MM.1S (cell line): ENCODE data around the gene SERPINE2.

Experiments used
- DNase-seq: peaks from one replicate; pipeline ENCODE4 v3.0.0-alpha.2; 2015
- H2AFZ ChIP-seq: fragments of 300-600 bp; sonication (generic); 2 replicates; pipeline ENCODE4 v1.6.0; 2016; ENCODE audit warnings: antibody characterized with exemption, low read length
- H3F3A ChIP-seq: fragments of 300-600 bp; sonication (generic); 2 replicates; pipeline ENCODE4 v1.6.1; 2016; ENCODE audit warnings: mild to moderate bottlenecking, antibody characterized with exemption, low read length, moderate library complexity, mixed read lengths; ENCODE audit not compliant: insufficient read depth
- H3K27ac ChIP-seq: fragments of 300-600 bp; sonication (generic); 2 replicates; pipeline ENCODE4 v1.5.1; 2016; ENCODE audit warnings: mild to moderate bottlenecking, low read length
- H3K27me3 ChIP-seq: fragments of 300-600 bp; sonication (generic); replicated peaks from 2 replicates; pipeline ENCODE4 v1.6.0; 2016; ENCODE audit warnings: low read length; ENCODE audit not compliant: insufficient read depth
- H3K36me3 ChIP-seq: fragments of 300-600 bp; sonication (generic); replicated peaks from 2 replicates; pipeline ENCODE4 v1.6.1; 2016; ENCODE audit warnings: mild to moderate bottlenecking, low read length, mixed read lengths; ENCODE audit not compliant: insufficient read depth
- H3K4me1 ChIP-seq: fragments of 300-600 bp; sonication (generic); 2 replicates; pipeline ENCODE4 v1.6.1; 2016; ENCODE audit warnings: low read length, mixed read lengths
- H3K4me2 ChIP-seq: fragments of 300-600 bp; sonication (generic); 2 replicates; pipeline ENCODE4 v1.6.0; 2016; ENCODE audit warnings: low read depth, low read length
- H3K4me3 ChIP-seq: fragments of 300-600 bp; sonication (generic); 2 replicates; pipeline ENCODE4 v1.5.1; 2016; ENCODE audit warnings: low read length, mixed read lengths
- H3K79me2 ChIP-seq: fragments of 300-600 bp; sonication (generic); 2 replicates; pipeline ENCODE4 v1.6.1; 2016; ENCODE audit warnings: mixed run types, low read length, mixed read lengths
- H3K9ac ChIP-seq: fragments of 300-600 bp; sonication (generic); 2 replicates; pipeline ENCODE4 v1.6.1; 2016; ENCODE audit warnings: low read length, mixed read lengths
- H3K9me2 ChIP-seq: fragments of 300-600 bp; sonication (generic); replicated peaks from 2 replicates; pipeline ENCODE4 v1.6.1; 2016; ENCODE audit warnings: mild to moderate bottlenecking, low read length, mixed read lengths; ENCODE audit not compliant: insufficient read depth
- H3K9me3 ChIP-seq: fragments of 300-600 bp; sonication (generic); replicated peaks from 2 replicates; pipeline ENCODE4 v1.6.1; 2016; ENCODE audit warnings: mild to moderate bottlenecking, low read length, mixed read lengths; ENCODE audit not compliant: insufficient read depth
- H4K20me1 ChIP-seq: fragments of 300-600 bp; sonication (generic); 2 replicates; pipeline ENCODE4 v1.6.1; 2016; ENCODE audit warnings: mild to moderate bottlenecking, low read length, moderate library complexity, mixed read lengths; ENCODE audit not compliant: insufficient read depth
- CTCF ChIP-seq: fragments of 300-600 bp; sonication (generic); IDR thresholded peaks from 2 replicates; pipeline ENCODE4 v1.5.1; 2016; ENCODE audit warnings: antibody characterized with exemption, low read length, mixed read lengths
- EZH2 ChIP-seq: fragments of 300-600 bp; sonication (generic); optimal IDR thresholded peaks from 2 replicates; pipeline ENCODE3; 2017; ENCODE audit warnings: low read depth, mild to moderate bottlenecking, antibody characterized with exemption, low read length, mixed read lengths
- EZH2phosphoT487 ChIP-seq: fragments of 300-600 bp; sonication (generic); IDR thresholded peaks from 2 replicates; pipeline ENCODE4 v1.6.1; 2018; ENCODE audit warnings: antibody characterized with exemption, low read length

The SERPINE2 gene

GRCh38 chr2:224063298-224063648 is 24.2 kb upstream of the SERPINE2 start:
- no peaks in the 10 kb centered on the region for H3K9me2 ChIP-seq
- H3K27me3 ChIP-seq: no peaks in the 10 kb centered on the region
- H3K4me3 ChIP-seq: no peak overlapping the region
- H4K20me1 ChIP-seq: no peaks in the 10 kb centered on the region
- H3K4me1 ChIP-seq: no peaks in the 10 kb centered on the region
- H3K9ac ChIP-seq: no peak overlapping the region
- DNase-seq: no peak
- no peak overlapping the region for H3K4me2 ChIP-seq
- TF ChIP-seq EZH2phosphoT487 (no peak), EZH2 (no peak), CTCF (no peak)
- no peak overlapping the region for H3K27ac ChIP-seq
- no peaks in the 10 kb centered on the region for H3K36me3 ChIP-seq
- H3F3A ChIP-seq: no peaks in the 10 kb centered on the region
- H2AFZ ChIP-seq: no peak overlapping the region
- no peaks in the 10 kb centered on the region for H3K9me3 ChIP-seq
- no peaks in the 10 kb centered on the region for H3K79me2 ChIP-seq

GRCh38 chr2:224062481-224063297 is 23.6 kb upstream of the SERPINE2 start:
- Histone ChIP-seq H3K9me2 (no peaks in the 10 kb centered on the region), H3K4me2 (no peak overlapping the region), H3K79me2 (no peaks in the 10 kb centered on the region), H3K9me3 (no peaks in the 10 kb centered on the region), H3K9ac (no peak overlapping the region), H3K27me3 (no peaks in the 10 kb centered on the region), H4K20me1 (no peaks in the 10 kb centered on the region), H3F3A (no peaks in the 10 kb centered on the region), H3K4me1 (no peaks in the 10 kb centered on the region), H3K4me3 (no peak overlapping the region), H2AFZ (no peak overlapping the region), H3K27ac (no peak overlapping the region), H3K36me3 (no peaks in the 10 kb centered on the region)
- no peak for TF ChIP-seq CTCF
- no peak for TF ChIP-seq EZH2phosphoT487
- TF ChIP-seq EZH2: no peak
- DNase-seq: no peak

- Histone ChIP-seq H3K9ac (no peak overlapping the region), H3K9me3 (no peaks in the 10 kb centered on the region), H3F3A (no peaks in the 10 kb centered on the region), H3K79me2 (no peaks in the 10 kb centered on the region), H3K9me2 (no peaks in the 10 kb centered on the region), H3K36me3 (no peaks in the 10 kb centered on the region), H4K20me1 (no peaks in the 10 kb centered on the region), H3K27me3 (no peaks in the 10 kb centered on the region), H3K4me2 (no peak overlapping the region), H3K4me3 (no peak overlapping the region), H2AFZ (no peak overlapping the region), H3K27ac (no peak overlapping the region), H3K4me1 (no peaks in the 10 kb centered on the region)
- DNase-seq: no peak
- TF ChIP-seq EZH2: no peak
- TF ChIP-seq CTCF: no peak
- TF ChIP-seq EZH2phosphoT487: no peak
These were observed 21.8 kb upstream of the SERPINE2 start for GRCh38 chr2:224060783-224061482.
